Gastrocnemius medialis (tissue), 4 donors: ENCODE results near the gene AK8. TPM values are rescaled to one million over a fixed set of nuclear protein-coding genes. Genes with fewer than 3 reads are reported as not detected.

Source experiments
- ATAC-seq, 2 donors: fragments of 150-250 bp; one replicate each; pipeline ENCODE4 v1.9.1; 2016
- DNase-seq, 2 donors: peaks; one replicate each; pipeline ENCODE4 v3.0.0-alpha.2; 2019
- H3K27ac ChIP-seq, 4 donors: fragments of 200-600 bp; sonication (generic); 1 replicate in 1 of 4; 2 replicates in 3 of 4; pipeline ENCODE4 v1.5.1; 2016 to 2018; ENCODE audit warnings: mild to moderate bottlenecking in 2 of 4, moderate library complexity in 1 of 4
- H3K27me3 ChIP-seq, 3 donors: fragments of 200-600 bp; sonication (generic) in 2 of 3; 1 replicate in 1 of 3; 2 replicates in 2 of 3; pipeline versions ENCODE4 v1.5.1 to v1.6.0; 2016 to 2019; ENCODE audit warnings: mild to moderate bottlenecking in 1 of 3, moderate library complexity in 1 of 3
- H3K36me3 ChIP-seq, 2 donors: fragments of 200-600 bp; sonication (generic) in 1 of 2; one replicate each; pipeline ENCODE4 v1.5.1; 2017 to 2018
- H3K4me1 ChIP-seq, 2 donors: fragments of 200-600 bp; sonication (generic) in 1 of 2; one replicate each; pipeline ENCODE4 v1.5.1; 2016 to 2017; ENCODE audit warnings: mild to moderate bottlenecking in 2 of 2
- H3K4me3 ChIP-seq, 4 donors: fragments of 200-600 bp; sonication (generic) in 3 of 4; 1 replicate in 1 of 4; 2 replicates in 3 of 4; pipeline ENCODE4 v1.5.1; 2016 to 2019; ENCODE audit warnings: mild to moderate bottlenecking in 2 of 4
- H3K9me3 ChIP-seq, 3 donors: fragments of 200-600 bp; sonication (generic) in 2 of 3; 1 replicate in 1 of 3; 2 replicates in 2 of 3; pipeline ENCODE4 v1.5.1; 2016 to 2019
- CTCF ChIP-seq, 5 experiments: fragments of 450-650 bp in 3 of 5; fragments of 200-600 bp in 2 of 5; sonication (generic) in 2 of 5; IDR thresholded peaks in 4 of 5; conservative IDR thresholded peaks in 1 of 5; 1 replicate in 4 of 5; 2 replicates in 1 of 5; pipeline ENCODE4 v1.5.1; 2016 to 2019; ENCODE audit warnings: antibody characterized with exemption in 5 of 5, mild to moderate bottlenecking in 3 of 5, moderate library complexity in 3 of 5
- POLR2A ChIP-seq, 2 donors: fragments of 450-650 bp; IDR thresholded peaks; one replicate each; pipeline ENCODE4 v1.6.1; 2017; ENCODE audit warnings: antibody characterized with exemption in 2 of 2, mild to moderate bottlenecking in 2 of 2, moderate library complexity in 2 of 2
- in situ Hi-C, 4 donors: fragments of 200-750 bp; cut with MboI; loops; one replicate each; pipeline versions ENCODE4 v1.15.0 to v1.8.0; 2017; ENCODE audit warnings: low sequenced_read_pairs in 4 of 4
- intact Hi-C: fragments of 100-400 bp; cut with DNase I; formaldehyde crosslinking; loops from one replicate; pipeline ENCODE4 v1.15.1; 2023; ENCODE audit warnings: low total_unique reads
- total RNA-seq, 4 donors: library from RNA; depleted of rRNA; stranded (reverse); fragments of >200 nt; gene quantifications; one replicate each; pipeline versions ENCODE4 v1.1.0 to v1.2.3, GENCODE V29; 2016

Gene AK8
- total RNA-seq, 4 donors from 2014 or later: not detected

DNA sequence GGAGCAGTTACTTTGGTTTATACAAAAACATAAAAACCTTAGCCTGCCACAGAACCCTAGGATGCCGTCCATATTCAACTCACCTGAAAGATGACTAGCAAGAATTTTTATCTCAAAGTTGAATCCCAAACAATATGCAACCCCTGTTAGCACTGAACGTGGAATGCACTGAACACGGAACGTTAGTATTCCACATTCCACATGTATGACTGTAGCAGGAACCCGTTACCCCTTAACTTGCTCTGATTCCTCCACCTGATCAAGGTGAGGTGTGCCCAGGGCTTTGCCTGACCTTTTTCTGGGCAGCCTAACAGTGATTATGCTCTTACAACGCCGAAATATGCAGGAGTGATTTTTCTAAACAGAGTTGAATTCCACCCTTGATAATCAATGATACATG, 43.7 kb downstream of the AK8 start:
- in situ Hi-C loops (no loop called here), intact Hi-C loops (no loop called here)
- ATAC-seq: no peak

GRCh38 chr9:132833550-132834121, 44.4 kb downstream of the AK8 start:
- Histone ChIP-seq H3K4me3 (no peak overlapping the region), H3K9me3 (no peaks in the 10 kb centered on the region), H3K27ac (no peak overlapping the region), H3K4me1 (no peaks in the 10 kb centered on the region), H3K27me3 (peaks cover 0 to 13% (median 0%) of the 10 kb centered on the region in 3 donors), H3K36me3 (no peaks in the 10 kb centered on the region)
- in situ Hi-C loops: no loop called here
- no peak for ATAC-seq
- TF ChIP-seq POLR2A (IDR thresholded peaks at IDR 0.05): no peak
- TF ChIP-seq CTCF (IDR thresholded peaks at IDR 0.05 in 4 of 5, conservative IDR thresholded peaks at IDR 0.05 in 1 of 5): no peak
- intact Hi-C loops: no loop called here
- DNase-seq: no peak

More for the DNA sequence above, 43.7 kb downstream of the AK8 start:
- no peaks in the 10 kb centered on the region for H3K9me3 ChIP-seq
- TF ChIP-seq POLR2A (IDR thresholded peaks at IDR 0.05): no peak
- TF ChIP-seq CTCF (IDR thresholded peaks at IDR 0.05 in 4 of 5, conservative IDR thresholded peaks at IDR 0.05 in 1 of 5): no peak
- H3K27ac ChIP-seq: no peak overlapping the region
- H3K27me3 ChIP-seq: peaks cover 0 to 13% (median 0%) of the 10 kb centered on the region in 3 donors
- H3K4me3 ChIP-seq: no peak overlapping the region
- no peak for DNase-seq
- H3K4me1 ChIP-seq: no peaks in the 10 kb centered on the region
- no peaks in the 10 kb centered on the region for H3K36me3 ChIP-seq

DNA sequence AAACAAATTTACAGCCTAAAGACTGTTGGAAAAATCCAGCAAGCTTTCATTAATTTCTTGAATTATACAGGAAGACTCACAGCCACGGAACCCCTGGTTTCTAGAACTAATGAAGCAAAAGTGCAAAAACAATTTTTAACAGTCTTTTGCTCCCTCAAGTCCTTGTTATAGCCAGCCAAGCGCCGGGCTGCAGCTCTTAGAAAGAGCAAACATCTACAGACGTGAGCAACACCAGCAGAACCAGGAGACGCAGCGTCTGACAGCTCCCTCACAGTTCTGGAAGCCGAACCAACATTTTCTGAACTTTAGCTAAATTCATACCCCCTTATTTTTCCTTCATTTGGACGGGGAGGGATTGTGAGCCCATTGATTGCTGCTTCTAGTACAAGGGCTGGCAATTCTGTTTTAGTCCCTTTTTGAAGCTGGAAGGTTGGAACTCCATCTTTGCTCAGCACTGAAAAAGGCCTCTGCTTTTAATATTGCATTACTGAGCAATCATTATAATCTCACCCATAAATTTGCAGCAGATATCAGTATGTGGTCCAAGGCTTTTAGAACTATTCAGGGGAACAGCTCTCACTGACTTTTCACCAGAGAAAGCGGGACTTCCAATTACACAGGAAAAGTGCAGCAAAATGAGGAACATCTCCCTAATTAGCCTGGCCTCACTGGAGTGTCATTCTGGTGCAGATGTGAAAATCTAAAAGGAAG, 45.8 kb downstream of the AK8 start:
- Histone ChIP-seq H3K9me3 (no peaks in the 10 kb centered on the region), H3K4me1 (no peaks in the 10 kb centered on the region), H3K27me3 (peaks cover 0 to 16% (median 0%) of the 10 kb centered on the region in 3 donors), H3K27ac (no peak overlapping the region), H3K4me3 (no peak overlapping the region), H3K36me3 (no peaks in the 10 kb centered on the region)
- in situ Hi-C loops (no loop called here), intact Hi-C loops (no loop called here)
- TF ChIP-seq POLR2A (IDR thresholded peaks at IDR 0.05) (no peak), CTCF (IDR thresholded peaks at IDR 0.05 in 4 of 5, conservative IDR thresholded peaks at IDR 0.05 in 1 of 5) (no peak)
- ATAC-seq (no peak), DNase-seq (no peak)

DNA sequence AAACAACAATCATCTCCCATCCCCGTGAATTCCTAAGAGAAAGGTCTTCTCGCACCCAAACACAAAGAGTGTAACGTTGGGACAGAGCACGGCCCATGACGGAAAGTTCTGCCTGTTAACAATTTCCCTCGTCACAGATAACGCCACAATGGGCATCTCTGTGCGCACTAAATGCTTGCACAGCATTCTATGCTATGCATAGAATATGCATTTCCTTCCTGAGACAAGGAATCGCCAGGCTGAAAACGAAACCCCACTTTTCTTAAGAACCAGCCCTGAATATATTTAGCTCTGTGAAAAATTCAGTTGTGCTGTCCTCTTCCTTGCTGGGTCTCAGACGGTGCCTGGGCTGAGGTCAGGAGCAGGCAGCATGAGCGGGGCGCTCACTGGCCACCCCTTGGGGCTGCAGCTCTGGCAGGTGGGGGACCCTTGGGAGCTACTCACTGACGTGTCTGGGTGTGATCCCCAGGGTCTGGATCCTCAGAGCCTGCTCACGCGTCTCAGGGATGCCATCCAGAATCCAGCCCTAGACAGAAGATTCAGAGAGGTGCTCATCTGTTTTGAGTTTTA, 49.8 kb downstream of the AK8 start:
- DNase-seq (no peak), ATAC-seq (no peak)
- in situ Hi-C loops (no loop called here), intact Hi-C loops (no loop called here)
- no peak for TF ChIP-seq CTCF (IDR thresholded peaks at IDR 0.05 in 4 of 5, conservative IDR thresholded peaks at IDR 0.05 in 1 of 5)
- no peak for TF ChIP-seq POLR2A (IDR thresholded peaks at IDR 0.05)
- Histone ChIP-seq H3K4me1 (no peaks in the 10 kb centered on the region), H3K27me3 (peaks cover 0 to 15% (median 13%) of the 10 kb centered on the region in 3 donors), H3K9me3 (no peaks in the 10 kb centered on the region), H3K27ac (no peak overlapping the region), H3K4me3 (no peak overlapping the region), H3K36me3 (no peaks in the 10 kb centered on the region)
